Measurements from ENCODE around the gene APOA1.
A peak's percentile ranks its signal among the peaks of the same experiment; 100 is the strongest.

Gene APOA1

GRCh38 chr11:116793772-116794097, 43.7 kb downstream of the APOA1 start:
- H3K4me3 ChIP-seq (ENCODE audit: low read depth, low read length), result no peak overlapping the region
- TF ChIP-seq CTCF (IDR thresholded peaks at IDR 0.05; ENCODE audit: low read depth, low read length), result no peak

GRCh38 chr11:116792869-116793771, 44.3 kb downstream of the APOA1 start:
- TF ChIP-seq CTCF (IDR thresholded peaks at IDR 0.05; ENCODE audit: low read depth, low read length), result no peak
- H3K4me3 ChIP-seq (ENCODE audit: low read depth, low read length), result no peak overlapping the region

GRCh38 chr11:116792144-116792868, 45.1 kb downstream of the APOA1 start:
- TF ChIP-seq CTCF (IDR thresholded peaks at IDR 0.05; ENCODE audit: low read depth, low read length), result no peak
- H3K4me3 ChIP-seq (ENCODE audit: low read depth, low read length), result no peak overlapping the region

- H3K4me3 ChIP-seq (ENCODE audit: low read depth, low read length), result no peak within 1 kb of the TSS
- no peak for TF ChIP-seq CTCF (IDR thresholded peaks at IDR 0.05; ENCODE audit: low read depth, low read length)
Observed at GRCh38 chr11:116791813-116792143, 45.6 kb downstream of the APOA1 start, which contains the start of gene APOA5. Gene APOA5, minus strand, starts transcription at chr11:116791879. Its CDS starts 19 bp downstream, at chr11:116791860.

- no peak overlapping the region for H3K4me3 ChIP-seq (ENCODE audit: low read depth, low read length)
- peak; percentile 90 for TF ChIP-seq CTCF (IDR thresholded peaks at IDR 0.05; ENCODE audit: low read depth, low read length)
Observed at GRCh38 chr11:116791002-116791812, 46.2 kb downstream of the APOA1 start.

- no peak overlapping the region for H3K4me3 ChIP-seq (ENCODE audit: low read depth, low read length)
- TF ChIP-seq CTCF (IDR thresholded peaks at IDR 0.05; ENCODE audit: low read depth, low read length), result no peak
Observed at GRCh38 chr11:116790167-116791001, 47.0 kb downstream of the APOA1 start.
